ENCODE measurements around the gene MGAT1.

GRCh38 chr5:180850434-180851078 is 48.0 kb upstream of the MGAT1 start:
- TF ChIP-seq POLR2A (IDR thresholded peaks at IDR 0.05; ENCODE audit: low read depth, low read length) (no peak), POLR2AphosphoS5 (IDR thresholded peaks at IDR 0.05; ENCODE audit: low read depth, low read length) (no peak), SPI1 (IDR thresholded peaks at IDR 0.05; ENCODE audit: low read depth, low read length) (no peak), POU2F2 (IDR thresholded peaks at IDR 0.05; ENCODE audit: low read depth, low read length) (no peak), PAX5 (IDR thresholded peaks at IDR 0.05; ENCODE audit: insufficient read depth, low read length, severe bottlenecking) (no peak), TAF1 (IDR thresholded peaks at IDR 0.05; ENCODE audit: low read depth, low read length) (no peak)
